Keratinocyte (primary cell): ENCODE data around the gene MN1. TPM values are rescaled to one million over a fixed set of nuclear protein-coding genes. Genes with fewer than 3 reads are reported as not detected.

Experiments used
- DNase-seq: peaks from one replicate; pipeline ENCODE4 v3.0.0-alpha.2; 2011; ENCODE audit warnings: low read depth, missing footprints, low spot score
- FAIRE-seq: peaks from 2 replicates; lab custom pipeline; 2011; peaks lifted over from hg19 to GRCh38; lab: Jason Lieb, UNC
- H2AFZ ChIP-seq: 2 replicates; pipeline ENCODE4 v1.6.0; 2012; ENCODE audit warnings: low read length, control low read depth, inconsistent platforms; ENCODE audit not compliant: control insufficient read depth
- H3K27ac ChIP-seq: 2 replicates; pipeline ENCODE4 v1.5.1; 2011; ENCODE audit warnings: low read length; ENCODE audit not compliant: control insufficient read depth, insufficient read depth
- H3K27me3 ChIP-seq: 3 replicates; pipeline ENCODE4 v1.6.0; 2011; ENCODE audit warnings: low read length; ENCODE audit not compliant: control insufficient read depth, insufficient read depth; ENCODE audit errors: extremely low read depth
- H3K36me3 ChIP-seq, 2 experiments: 2 replicates in 1 of 2; 3 replicates in 1 of 2; pipeline ENCODE4 v1.5.1; 2011; ENCODE audit warnings: low read length in 2 of 2, mild to moderate bottlenecking in 1 of 2; ENCODE audit not compliant: control insufficient read depth in 2 of 2, insufficient read depth in 2 of 2; ENCODE audit errors: extremely low read depth in 1 of 2
- H3K4me1 ChIP-seq: 3 replicates; pipeline ENCODE4 v1.5.1; 2011; ENCODE audit warnings: low read length; ENCODE audit not compliant: control insufficient read depth, insufficient read depth; ENCODE audit errors: extremely low read depth
- H3K4me2 ChIP-seq: 3 replicates; pipeline ENCODE4 v1.6.0; 2011; ENCODE audit warnings: low read depth, low read length; ENCODE audit not compliant: control insufficient read depth, insufficient read depth; ENCODE audit errors: extremely low read depth
- H3K4me3 ChIP-seq, 3 experiments: fragments of 200-600 bp in 1 of 3; sonication (generic) in 1 of 3; 2 replicates in 2 of 3; 3 replicates in 1 of 3; pipeline ENCODE4 v1.5.1; 2011 to 2016; ENCODE audit warnings: low read length in 3 of 3, mild to moderate bottlenecking in 3 of 3, control low read depth in 2 of 3, inconsistent platforms in 1 of 3, low read depth in 1 of 3, mixed read lengths in 1 of 3, mixed run types in 1 of 3, moderate library complexity in 1 of 3; ENCODE audit not compliant: control insufficient read depth in 2 of 3, insufficient read depth in 2 of 3; ENCODE audit errors: extremely low read depth in 1 of 3
- H3K79me2 ChIP-seq: 2 replicates; pipeline ENCODE4 v1.6.0; 2012; ENCODE audit warnings: low read length; ENCODE audit not compliant: control insufficient read depth, insufficient read depth
- H3K9ac ChIP-seq: 3 replicates; pipeline ENCODE4 v1.6.0; 2011; ENCODE audit warnings: low read length; ENCODE audit not compliant: control insufficient read depth, insufficient read depth; ENCODE audit errors: extremely low read depth
- H3K9me1 ChIP-seq: 3 replicates; pipeline ENCODE4 v1.6.0; 2011; ENCODE audit warnings: low read length; ENCODE audit not compliant: control insufficient read depth, insufficient read depth; ENCODE audit errors: extremely low read depth
- H3K9me3 ChIP-seq: 2 replicates; pipeline ENCODE4 v1.5.1; 2012; ENCODE audit warnings: low read depth, low read length; ENCODE audit not compliant: control insufficient read depth
- H4K20me1 ChIP-seq: 3 replicates; pipeline ENCODE4 v1.6.0; 2011; ENCODE audit warnings: low read length; ENCODE audit not compliant: control insufficient read depth, insufficient read depth; ENCODE audit errors: extremely low read depth
- CTCF ChIP-seq, 3 experiments: IDR thresholded peaks in 1 of 3; conservative IDR thresholded peaks in 1 of 3; optimal IDR thresholded peaks in 1 of 3; 2 replicates in 2 of 3; 3 replicates in 1 of 3; pipeline versions ENCODE3 to v1.5.1; 2011; ENCODE audit warnings: low read length in 3 of 3, mild to moderate bottlenecking in 3 of 3, moderate library complexity in 2 of 3, control low read depth in 1 of 3, inconsistent platforms in 1 of 3; ENCODE audit not compliant: insufficient read depth in 2 of 3; ENCODE audit errors: extremely low read depth in 1 of 3
- EZH2 ChIP-seq: IDR thresholded peaks from one replicate; pipeline ENCODE4 v1.6.1; 2012; ENCODE audit warnings: inconsistent platforms, mild to moderate bottlenecking, low read length, moderate library complexity
- dilution Hi-C: fragments of 300-500 bp; cut with MboI; formaldehyde crosslinking; loops from one replicate; pipeline ENCODE4 v1.7.0; 2020; ENCODE audit warnings: low sequenced_read_pairs; ENCODE audit not compliant: extremely low pct_ligation_motif_present
- polyA plus RNA-seq, 5 experiments: library from polyadenylated mRNA; depleted of rRNA in 3 of 5; stranded (reverse) in 3 of 5; stranded (forward) in 1 of 5; unstranded in 1 of 5; fragments of >200 nt; gene quantifications; 1 replicate in 1 of 5; 2 replicates in 3 of 5; 3 replicates in 1 of 5; pipeline versions ENCODE4 v1.2.1 to v1.2.3, GENCODE V29; 2011 to 2012; ENCODE audit warnings: missing spikeins in 2 of 5, low read depth in 1 of 5, low replicate concordance in 1 of 5

MN1 gene
- polyA plus RNA-seq, 1 donor (not counting 4 experiments of a cell fraction or from before 2014, with no cell fraction given), result 2.2 TPM

- Histone ChIP-seq H3K4me3 (no peak overlapping the region), H3K4me2 (no peak overlapping the region), H3K9ac (no peak overlapping the region), H3K79me2 (peaks cover 49% of the 10 kb centered on the region), H3K9me3 (no peaks in the 10 kb centered on the region), H3K27ac (no peak overlapping the region), H3K27me3 (no peaks in the 10 kb centered on the region), H2AFZ (no peak overlapping the region), H4K20me1 (no peaks in the 10 kb centered on the region), H3K4me1 (peaks cover 17% of the 10 kb centered on the region), H3K9me1 (no peaks in the 10 kb centered on the region), H3K36me3 (peaks cover 5 to 8% of the 10 kb centered on the region in 2 experiments)
- no peak for DNase-seq
- dilution Hi-C loops, result no loop called here
- FAIRE-seq, result no peak
- TF ChIP-seq CTCF (optimal IDR thresholded peaks at IDR 0.05 in 1 of 3, IDR thresholded peaks at IDR 0.05 in 1 of 3, conservative IDR thresholded peaks at IDR 0.05 in 1 of 3; ENCODE audit: extremely low read depth in 1 of 3, insufficient read depth in 2 of 3, low read length in 3 of 3) (no peak), EZH2 (no peak)
These were observed 3.8 kb downstream of the MN1 start for GRCh38 chr22:27797520-27798391.

- H3K9ac ChIP-seq, result no peak overlapping the region
- peaks cover 10% of the 10 kb centered on the region for H3K4me1 ChIP-seq
- H3K79me2 ChIP-seq, result peaks cover 51% of the 10 kb centered on the region
- FAIRE-seq, result no peak
- no peak for DNase-seq
- no peak overlapping the region for H3K4me2 ChIP-seq
- no peaks in the 10 kb centered on the region for H4K20me1 ChIP-seq
- dilution Hi-C loops, result no loop called here
- H3K9me3 ChIP-seq, result no peaks in the 10 kb centered on the region
- no peak overlapping the region for H3K27ac ChIP-seq
- H2AFZ ChIP-seq, result no peak overlapping the region
- no peaks in the 10 kb centered on the region for H3K9me1 ChIP-seq
- no peak for TF ChIP-seq EZH2
- no peak for TF ChIP-seq CTCF (optimal IDR thresholded peaks at IDR 0.05 in 1 of 3, IDR thresholded peaks at IDR 0.05 in 1 of 3, conservative IDR thresholded peaks at IDR 0.05 in 1 of 3; ENCODE audit: extremely low read depth in 1 of 3, insufficient read depth in 2 of 3, low read length in 3 of 3)
- H3K27me3 ChIP-seq, result no peaks in the 10 kb centered on the region
- peaks cover 5 to 10% of the 10 kb centered on the region in 2 experiments for H3K36me3 ChIP-seq
- no peak overlapping the region for H3K4me3 ChIP-seq
These were observed 4.6 kb downstream of the MN1 start for GRCh38 chr22:27796829-27797519.
